ENCODE data around the gene KCND2.

Gene KCND2

GRCh38 chr7:120785095-120785494, 512.1 kb downstream of the KCND2 start:
- no peak for TF ChIP-seq CTCF (IDR thresholded peaks at IDR 0.05)

GRCh38 chr7:120792091-120792860, 519.3 kb downstream of the KCND2 start:
- TF ChIP-seq CTCF (IDR thresholded peaks at IDR 0.05), result peak; percentile 94

- TF ChIP-seq CTCF (IDR thresholded peaks at IDR 0.05), result no peak
These were observed 519.8 kb downstream of the KCND2 start for GRCh38 chr7:120792861-120793130.

GRCh38 chr7:120793213-120793936, 520.4 kb downstream of the KCND2 start:
- TF ChIP-seq CTCF (IDR thresholded peaks at IDR 0.05), result no peak

GRCh38 chr7:120794106-120794729, 521.2 kb downstream of the KCND2 start:
- no peak for TF ChIP-seq CTCF (IDR thresholded peaks at IDR 0.05)

- no peak for TF ChIP-seq CTCF (IDR thresholded peaks at IDR 0.05)
These were observed 524.2 kb downstream of the KCND2 start for GRCh38 chr7:120797026-120797645.

- TF ChIP-seq CTCF (IDR thresholded peaks at IDR 0.05), result no peak
These were observed 526.2 kb downstream of the KCND2 start for GRCh38 chr7:120799147-120799546.
